Neural cell (in vitro differentiated cells): ENCODE data around the gene NBEA. TPM values are rescaled to one million over a fixed set of nuclear protein-coding genes. Genes with fewer than 3 reads are reported as not detected.

Source experiments
- H2AFZ ChIP-seq: fragments of 200-600, 300-800 bp; sonication (generic), shearing (Covaris generic); 2 replicates; pipeline ENCODE4 v1.6.0; 2014; ENCODE audit warnings: low read depth, mild to moderate bottlenecking, antibody characterized with exemption, low read length, moderate library complexity
- H3F3A ChIP-seq: fragments of 200-600 bp; shearing (Covaris generic); 2 replicates; pipeline ENCODE4 v1.6.1; 2016; ENCODE audit warnings: mild to moderate bottlenecking, moderate library complexity, mixed read lengths, antibody characterized with exemption, low read length; ENCODE audit not compliant: insufficient read depth, poor library complexity, severe bottlenecking
- H3K27ac ChIP-seq: fragments of 200-600, 300-800 bp; sonication (generic), shearing (Covaris generic); 2 replicates; pipeline ENCODE4 v1.5.1; 2014; ENCODE audit warnings: mild to moderate bottlenecking, low read length, moderate library complexity
- H3K27me3 ChIP-seq: fragments of 300-800, 200-600 bp; sonication (generic), shearing (Covaris generic); 2 replicates; pipeline ENCODE4 v1.6.0; 2014; ENCODE audit warnings: mild to moderate bottlenecking, low read depth, low read length, moderate library complexity; ENCODE audit not compliant: insufficient read depth
- H3K36me3 ChIP-seq: fragments of 300-800, 200-600 bp; sonication (generic), shearing (Covaris generic); 2 replicates; pipeline ENCODE4 v1.5.1; 2014; ENCODE audit warnings: mild to moderate bottlenecking, antibody characterized with exemption, low read length, moderate library complexity; ENCODE audit not compliant: insufficient read depth
- H3K4me2 ChIP-seq: fragments of 300-800, 200-600 bp; sonication (generic), shearing (Covaris generic); 2 replicates; pipeline ENCODE4 v1.6.0; 2014; ENCODE audit warnings: mild to moderate bottlenecking, low read length
- H3K4me3 ChIP-seq: fragments of 300-800, 200-600 bp; sonication (generic), shearing (Covaris generic); 2 replicates; pipeline ENCODE4 v1.5.1; 2014; ENCODE audit warnings: mild to moderate bottlenecking, low read length, moderate library complexity
- H3K79me2 ChIP-seq: fragments of 200-600 bp; shearing (Covaris generic); replicated peaks from 2 replicates; pipeline ENCODE4 v1.6.0; 2014; ENCODE audit warnings: mild to moderate bottlenecking, low read length, moderate library complexity; ENCODE audit not compliant: insufficient read depth
- H3K9ac ChIP-seq: fragments of 300-800, 200-600 bp; sonication (generic), shearing (Covaris generic); 2 replicates; pipeline ENCODE4 v1.6.1; 2016; ENCODE audit warnings: mild to moderate bottlenecking, low read length, mixed read lengths
- H3K9me2 ChIP-seq: fragments of 200-600 bp; shearing (Covaris generic); 2 replicates; pipeline ENCODE4 v1.6.1; 2016; ENCODE audit warnings: mild to moderate bottlenecking, low read length, mixed read lengths; ENCODE audit not compliant: insufficient read depth
- H3K9me3 ChIP-seq: fragments of 200-600, 300-800 bp; sonication (generic), shearing (Covaris generic); 2 replicates; pipeline ENCODE4 v1.6.1; 2016; ENCODE audit warnings: mild to moderate bottlenecking, mixed run types, low read length, moderate library complexity, mixed read lengths
- H4K20me1 ChIP-seq: fragments of 200-600 bp; shearing (Covaris generic); 2 replicates; pipeline ENCODE4 v1.6.1; 2016; ENCODE audit warnings: mild to moderate bottlenecking, mixed run types; ENCODE audit not compliant: insufficient read depth
- CTCF ChIP-seq: fragments of 450-650 bp; IDR thresholded peaks from 2 replicates; pipeline ENCODE4 v1.5.1; 2014; ENCODE audit warnings: antibody characterized with exemption, mild to moderate bottlenecking, moderate library complexity; ENCODE audit not compliant: poor library complexity, severe bottlenecking
- EP300 ChIP-seq: fragments of 450-650 bp; conservative IDR thresholded peaks from 2 replicates; pipeline ENCODE4 v1.6.1; 2014; ENCODE audit warnings: antibody characterized with exemption, mild to moderate bottlenecking, moderate library complexity; ENCODE audit not compliant: poor library complexity, severe bottlenecking
- EZH2 ChIP-seq: fragments of 200-600, 300-800 bp; shearing (Covaris generic), sonication (generic); IDR thresholded peaks from 2 replicates; pipeline ENCODE4 v1.6.1; 2014; ENCODE audit warnings: antibody characterized with exemption, low read length, borderline replicate concordance, mild to moderate bottlenecking; ENCODE audit not compliant: insufficient read depth, poor library complexity, severe bottlenecking
- MXI1 ChIP-seq: fragments of 450-650 bp; conservative IDR thresholded peaks from 2 replicates; pipeline ENCODE4 v1.6.1; 2014; ENCODE audit warnings: antibody characterized with exemption, mild to moderate bottlenecking; ENCODE audit not compliant: poor library complexity, severe bottlenecking
- POLR2AphosphoS5 ChIP-seq: IDR thresholded peaks from 2 replicates; pipeline ENCODE4 v1.6.1; 2012
- RAD21 ChIP-seq: fragments of 450-650 bp; conservative IDR thresholded peaks from 2 replicates; pipeline ENCODE4 v1.6.1; 2014; ENCODE audit warnings: antibody characterized with exemption, mild to moderate bottlenecking, moderate library complexity
- REST ChIP-seq: IDR thresholded peaks from 2 replicates; pipeline ENCODE4 v1.6.1; 2012; ENCODE audit warnings: borderline replicate concordance
- SMC3 ChIP-seq: fragments of 450-650 bp; conservative IDR thresholded peaks from 2 replicates; pipeline ENCODE4 v1.6.1; 2014; ENCODE audit warnings: antibody characterized with exemption, mild to moderate bottlenecking, moderate library complexity; ENCODE audit not compliant: poor library complexity
- TAF1 ChIP-seq: IDR thresholded peaks from 2 replicates; pipeline ENCODE4 v1.6.1; 2012; ENCODE audit warnings: low read depth
- polyA plus RNA-seq: library from polyadenylated mRNA; depleted of rRNA; stranded (reverse); fragments of >200 nt; gene quantifications from 2 replicates; pipeline ENCODE4 v1.2.3, GENCODE V29; 2014

NBEA gene
- polyA plus RNA-seq, 1 donor from 2014 or later, result 55.8 TPM

- Histone ChIP-seq H3K9ac (no peak overlapping the region), H3K27ac (no peak overlapping the region), H3K36me3 (no peaks in the 10 kb centered on the region), H3F3A (no peaks in the 10 kb centered on the region), H3K79me2 (no peaks in the 10 kb centered on the region), H3K9me2 (no peaks in the 10 kb centered on the region), H3K9me3 (no peaks in the 10 kb centered on the region), H3K4me2 (no peak overlapping the region), H3K4me3 (no peak overlapping the region), H3K27me3 (no peaks in the 10 kb centered on the region), H4K20me1 (no peaks in the 10 kb centered on the region), H2AFZ (no peak overlapping the region)
- no peak for TF ChIP-seq REST
- no peak for TF ChIP-seq EP300
- no peak for TF ChIP-seq MXI1
- TF ChIP-seq RAD21, result peak; percentile 90
- peak; percentile 88 for TF ChIP-seq SMC3
- no peak for TF ChIP-seq TAF1
- peak; percentile 86 for TF ChIP-seq CTCF
- no peak for TF ChIP-seq POLR2AphosphoS5
- no peak for TF ChIP-seq EZH2
These were observed 215.2 kb downstream of the NBEA start for GRCh38 chr13:35157143-35157755.

GRCh38 chr13:35159041-35159440 is 217.0 kb downstream of the NBEA start:
- no peak for TF ChIP-seq RAD21
- TF ChIP-seq EP300, result no peak
- no peak for TF ChIP-seq EZH2
- TF ChIP-seq MXI1, result no peak
- TF ChIP-seq REST, result no peak
- no peak for TF ChIP-seq SMC3
- no peak for TF ChIP-seq CTCF
- TF ChIP-seq TAF1, result no peak
- no peak for TF ChIP-seq POLR2AphosphoS5
- Histone ChIP-seq H3K27me3 (no peaks in the 10 kb centered on the region), H2AFZ (no peak overlapping the region), H3K9ac (no peak overlapping the region), H3K4me3 (no peak overlapping the region), H3K36me3 (no peaks in the 10 kb centered on the region), H3F3A (no peaks in the 10 kb centered on the region), H3K9me2 (no peaks in the 10 kb centered on the region), H3K9me3 (no peaks in the 10 kb centered on the region), H3K27ac (no peak overlapping the region), H3K79me2 (no peaks in the 10 kb centered on the region), H4K20me1 (no peaks in the 10 kb centered on the region), H3K4me2 (no peak overlapping the region)
